ENCODE results near the gene GALNT4.
A peak's percentile ranks its signal among the peaks of the same experiment; 100 is the strongest.

The GALNT4 gene

DNA sequence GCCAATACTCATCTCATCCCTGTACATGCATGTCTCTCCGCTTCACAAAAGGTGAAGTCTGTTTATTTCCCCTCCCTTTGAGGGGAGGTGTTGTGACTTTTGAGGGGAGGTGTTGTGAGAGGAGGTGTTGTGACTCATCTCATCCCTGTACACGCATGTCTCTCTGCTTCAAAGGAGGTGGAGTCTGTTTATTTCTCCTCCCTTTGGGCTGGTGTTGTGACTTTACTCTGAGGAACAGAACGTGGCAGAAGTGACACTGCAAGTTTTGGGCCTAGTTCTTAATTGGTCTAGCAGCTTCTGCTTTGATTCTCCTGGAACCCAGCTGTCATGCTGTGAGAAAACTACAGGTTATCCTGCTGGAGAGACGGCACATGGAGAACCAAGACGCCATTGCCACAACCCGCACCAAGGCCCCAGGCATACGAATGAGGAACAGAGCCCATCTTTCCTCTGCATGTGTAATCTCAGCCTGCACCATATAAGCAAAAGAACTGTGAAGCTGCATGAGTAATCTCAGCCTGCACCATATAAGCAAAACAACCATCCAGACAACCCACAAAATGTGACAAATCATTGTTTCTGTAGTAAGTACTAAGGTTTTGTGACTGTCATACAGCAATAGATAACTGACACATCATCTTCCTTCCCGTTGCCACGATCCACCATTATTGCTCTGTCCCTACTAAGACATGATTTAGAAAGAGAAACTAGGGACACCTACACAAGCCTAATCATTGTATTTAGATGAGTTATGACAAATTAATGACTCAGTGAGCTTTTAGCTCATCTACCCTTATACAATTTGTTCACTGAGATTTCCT is 30.0 kb downstream of the GALNT4 start:
- H3K36me3 ChIP-seq (ENCODE audit: control insufficient read depth in 1 of 2, insufficient read depth in 2 of 2, low read length in 2 of 2), result peaks cover 0 to 7% of the 10 kb centered on the region in 2 donors
- H3K4me1 ChIP-seq (ENCODE audit: control insufficient read depth in 1 of 2, insufficient read depth in 2 of 2, low read length in 2 of 2), result peaks cover 23 to 41% of the 10 kb centered on the region in 2 donors
- H3K27me3 ChIP-seq (ENCODE audit: control insufficient read depth in 1 of 2, insufficient read depth in 2 of 2, low read length in 2 of 2), result no peaks in the 10 kb centered on the region
- no peaks in the 10 kb centered on the region for H3K9me3 ChIP-seq (ENCODE audit: control insufficient read depth in 1 of 2, low read length in 2 of 2)
- no peak overlapping the region for H3K27ac ChIP-seq (ENCODE audit: low read depth, low read length)
- no peak overlapping the region for H3K9ac ChIP-seq (ENCODE audit: low read depth in 1 of 2, low read length in 2 of 2)
- H3K4me3 ChIP-seq (ENCODE audit: low read depth in 1 of 2, low read length in 2 of 2), result no peak overlapping the region

DNA sequence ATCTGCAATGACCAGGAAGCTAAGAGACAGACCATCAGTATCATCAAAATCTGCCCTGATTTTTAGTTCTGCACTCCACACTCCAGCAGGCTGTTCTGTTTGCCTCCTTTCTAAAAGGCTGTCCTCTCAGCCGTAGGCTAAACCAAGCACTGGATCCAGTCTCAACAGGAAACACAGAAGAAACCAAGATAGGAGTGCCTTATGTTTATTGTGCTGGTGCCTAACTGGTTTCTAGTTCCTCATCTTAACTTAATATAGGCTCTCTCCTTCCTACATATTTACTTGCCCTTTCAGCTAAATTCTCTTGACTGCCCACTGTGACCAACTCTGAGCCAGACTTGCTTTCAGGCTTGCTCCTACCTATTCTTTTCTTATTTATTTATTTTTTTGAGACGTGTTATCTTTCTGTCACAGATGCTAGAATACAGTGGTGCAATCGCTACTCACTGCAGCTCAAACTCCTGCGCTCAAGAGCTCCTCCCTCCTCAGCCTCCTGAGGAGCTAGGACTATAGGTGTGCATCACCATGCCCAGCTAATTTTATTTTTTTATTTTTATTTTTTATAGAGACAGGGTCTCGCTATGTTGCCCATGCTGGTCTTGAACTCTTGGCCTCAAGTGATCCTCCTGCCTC is 30.8 kb downstream of the GALNT4 start:
- no peaks in the 10 kb centered on the region for H3K9me3 ChIP-seq (ENCODE audit: control insufficient read depth in 1 of 2, low read length in 2 of 2)
- H3K9ac ChIP-seq (ENCODE audit: low read depth in 1 of 2, low read length in 2 of 2), result peak overlapping the region in 1 of 2 donors; percentile 17
- H3K27me3 ChIP-seq (ENCODE audit: control insufficient read depth in 1 of 2, insufficient read depth in 2 of 2, low read length in 2 of 2), result no peaks in the 10 kb centered on the region
- H3K4me3 ChIP-seq (ENCODE audit: low read depth in 1 of 2, low read length in 2 of 2), result no peak overlapping the region
- H3K27ac ChIP-seq (ENCODE audit: low read depth, low read length), result no peak overlapping the region
- peaks cover 19 to 41% of the 10 kb centered on the region in 2 donors for H3K4me1 ChIP-seq (ENCODE audit: control insufficient read depth in 1 of 2, insufficient read depth in 2 of 2, low read length in 2 of 2)
- peaks cover 0 to 9% of the 10 kb centered on the region in 2 donors for H3K36me3 ChIP-seq (ENCODE audit: control insufficient read depth in 1 of 2, insufficient read depth in 2 of 2, low read length in 2 of 2)

DNA sequence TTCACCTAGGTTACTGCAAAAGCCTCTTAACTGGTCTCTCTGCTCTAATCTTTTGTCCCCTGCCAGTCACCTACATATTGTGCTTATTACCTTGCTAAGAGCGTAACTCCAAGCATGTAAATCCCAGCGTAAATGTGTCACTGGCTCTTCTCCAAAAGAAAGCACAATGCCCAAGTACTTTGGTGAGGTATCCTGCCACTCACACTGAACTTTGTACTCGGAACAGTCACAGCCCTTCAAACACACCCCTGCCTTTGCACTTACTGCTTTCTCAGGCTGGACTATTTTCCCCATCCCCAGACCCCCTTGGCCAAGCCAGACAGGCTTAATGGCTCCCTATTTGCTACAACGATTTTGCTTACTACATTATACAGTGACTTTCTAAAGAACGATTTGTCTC is 31.7 kb downstream of the GALNT4 start:
- H3K4me1 ChIP-seq (ENCODE audit: control insufficient read depth in 1 of 2, insufficient read depth in 2 of 2, low read length in 2 of 2), result peaks cover 19 to 33% of the 10 kb centered on the region in 2 donors
- H3K9ac ChIP-seq (ENCODE audit: low read depth in 1 of 2, low read length in 2 of 2), result peak overlapping the region; percentile 17 to 45
- H3K27me3 ChIP-seq (ENCODE audit: control insufficient read depth in 1 of 2, insufficient read depth in 2 of 2, low read length in 2 of 2), result no peaks in the 10 kb centered on the region
- peak overlapping the region; percentile 8 to 45 for H3K4me3 ChIP-seq (ENCODE audit: low read depth in 1 of 2, low read length in 2 of 2)
- peak overlapping the region; percentile 6 for H3K27ac ChIP-seq (ENCODE audit: low read depth, low read length)
- no peaks in the 10 kb centered on the region for H3K9me3 ChIP-seq (ENCODE audit: control insufficient read depth in 1 of 2, low read length in 2 of 2)
- H3K36me3 ChIP-seq (ENCODE audit: control insufficient read depth in 1 of 2, insufficient read depth in 2 of 2, low read length in 2 of 2), result peaks cover 0 to 9% of the 10 kb centered on the region in 2 donors

DNA sequence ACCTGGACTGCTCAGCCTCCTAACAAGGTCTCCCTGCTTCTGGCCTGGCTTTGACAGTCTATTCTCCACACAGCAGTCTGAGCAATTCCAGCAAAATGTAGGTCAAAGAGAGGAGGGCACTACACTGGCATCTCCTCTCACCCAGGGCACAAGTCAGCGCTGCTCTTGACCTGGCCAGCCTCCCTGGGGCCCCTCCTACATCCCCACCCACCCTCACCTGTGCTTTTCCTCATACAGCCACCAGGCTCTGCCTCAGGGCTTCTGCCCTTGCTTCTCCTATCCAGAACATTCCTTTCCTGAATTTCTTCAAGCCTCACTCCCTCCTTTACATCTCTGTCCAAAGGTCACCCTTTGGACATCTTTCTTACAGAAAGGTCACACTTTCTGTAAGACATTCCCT is 33.7 kb downstream of the GALNT4 start:
- Histone ChIP-seq H3K9ac (ENCODE audit: low read depth in 1 of 2, low read length in 2 of 2) (no peak overlapping the region), H3K4me1 (ENCODE audit: control insufficient read depth in 1 of 2, insufficient read depth in 2 of 2, low read length in 2 of 2) (peaks cover 15 to 18% of the 10 kb centered on the region in 2 donors), H3K36me3 (ENCODE audit: control insufficient read depth in 1 of 2, insufficient read depth in 2 of 2, low read length in 2 of 2) (peaks cover 3 to 17% of the 10 kb centered on the region in 2 donors), H3K27me3 (ENCODE audit: control insufficient read depth in 1 of 2, insufficient read depth in 2 of 2, low read length in 2 of 2) (no peaks in the 10 kb centered on the region), H3K9me3 (ENCODE audit: control insufficient read depth in 1 of 2, low read length in 2 of 2) (no peaks in the 10 kb centered on the region), H3K27ac (ENCODE audit: low read depth, low read length) (no peak overlapping the region), H3K4me3 (ENCODE audit: low read depth in 1 of 2, low read length in 2 of 2) (no peak overlapping the region)

DNA sequence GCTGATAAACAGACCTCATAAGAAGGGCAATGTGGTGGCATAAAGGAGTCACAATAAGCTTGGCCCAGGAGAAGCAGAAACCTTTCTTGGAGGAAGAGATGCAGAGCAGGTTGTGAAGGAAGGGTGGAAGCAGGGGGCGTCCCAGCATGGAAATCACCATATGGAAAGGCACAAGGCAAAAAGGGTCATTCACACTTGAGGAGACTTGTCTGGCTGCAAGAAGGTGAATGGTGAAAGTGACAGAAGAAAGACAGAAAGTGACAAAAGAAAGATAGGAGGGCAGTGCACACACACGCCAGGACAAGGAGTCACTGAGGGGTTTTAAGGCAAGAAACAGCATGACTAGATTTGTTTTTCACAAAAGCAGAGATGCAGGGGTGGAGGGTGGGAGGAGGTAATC is 38.3 kb downstream of the GALNT4 start:
- Histone ChIP-seq H3K4me3 (ENCODE audit: low read depth in 1 of 2, low read length in 2 of 2) (no peak overlapping the region), H3K36me3 (ENCODE audit: control insufficient read depth in 1 of 2, insufficient read depth in 2 of 2, low read length in 2 of 2) (peaks cover 3 to 17% of the 10 kb centered on the region in 2 donors), H3K9ac (ENCODE audit: low read depth in 1 of 2, low read length in 2 of 2) (no peak overlapping the region), H3K9me3 (ENCODE audit: control insufficient read depth in 1 of 2, low read length in 2 of 2) (no peaks in the 10 kb centered on the region), H3K27ac (ENCODE audit: low read depth, low read length) (no peak overlapping the region), H3K4me1 (ENCODE audit: control insufficient read depth in 1 of 2, insufficient read depth in 2 of 2, low read length in 2 of 2) (no peaks in the 10 kb centered on the region), H3K27me3 (ENCODE audit: control insufficient read depth in 1 of 2, insufficient read depth in 2 of 2, low read length in 2 of 2) (no peaks in the 10 kb centered on the region)

DNA sequence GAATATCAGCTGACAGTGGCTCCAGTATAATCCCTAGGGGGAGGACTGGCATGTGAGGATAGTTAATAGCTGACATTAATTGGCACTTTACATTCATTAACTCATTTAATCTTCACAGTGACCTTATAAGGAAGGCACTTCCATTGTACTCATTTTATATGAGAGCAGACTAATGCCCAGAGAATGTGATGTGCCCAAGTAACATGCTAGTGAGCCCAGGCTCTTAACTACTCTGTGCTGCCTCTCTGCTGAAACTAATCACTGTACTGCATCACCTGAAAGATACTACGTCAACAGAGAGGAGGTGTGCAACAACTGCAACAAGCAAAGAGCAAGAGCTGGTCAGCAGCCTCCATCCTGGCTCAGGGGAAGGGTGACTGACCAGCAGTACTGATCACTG is 40.1 kb downstream of the GALNT4 start:
- peaks cover 0 to 2% of the 10 kb centered on the region in 2 donors for H3K4me1 ChIP-seq (ENCODE audit: control insufficient read depth in 1 of 2, insufficient read depth in 2 of 2, low read length in 2 of 2)
- no peaks in the 10 kb centered on the region for H3K27me3 ChIP-seq (ENCODE audit: control insufficient read depth in 1 of 2, insufficient read depth in 2 of 2, low read length in 2 of 2)
- H3K4me3 ChIP-seq (ENCODE audit: low read depth in 1 of 2, low read length in 2 of 2), result no peak overlapping the region
- H3K9ac ChIP-seq (ENCODE audit: low read depth in 1 of 2, low read length in 2 of 2), result no peak overlapping the region
- H3K27ac ChIP-seq (ENCODE audit: low read depth, low read length), result no peak overlapping the region
- H3K36me3 ChIP-seq (ENCODE audit: control insufficient read depth in 1 of 2, insufficient read depth in 2 of 2, low read length in 2 of 2), result peaks cover 3 to 11% of the 10 kb centered on the region in 2 donors
- H3K9me3 ChIP-seq (ENCODE audit: control insufficient read depth in 1 of 2, low read length in 2 of 2), result no peaks in the 10 kb centered on the region

DNA sequence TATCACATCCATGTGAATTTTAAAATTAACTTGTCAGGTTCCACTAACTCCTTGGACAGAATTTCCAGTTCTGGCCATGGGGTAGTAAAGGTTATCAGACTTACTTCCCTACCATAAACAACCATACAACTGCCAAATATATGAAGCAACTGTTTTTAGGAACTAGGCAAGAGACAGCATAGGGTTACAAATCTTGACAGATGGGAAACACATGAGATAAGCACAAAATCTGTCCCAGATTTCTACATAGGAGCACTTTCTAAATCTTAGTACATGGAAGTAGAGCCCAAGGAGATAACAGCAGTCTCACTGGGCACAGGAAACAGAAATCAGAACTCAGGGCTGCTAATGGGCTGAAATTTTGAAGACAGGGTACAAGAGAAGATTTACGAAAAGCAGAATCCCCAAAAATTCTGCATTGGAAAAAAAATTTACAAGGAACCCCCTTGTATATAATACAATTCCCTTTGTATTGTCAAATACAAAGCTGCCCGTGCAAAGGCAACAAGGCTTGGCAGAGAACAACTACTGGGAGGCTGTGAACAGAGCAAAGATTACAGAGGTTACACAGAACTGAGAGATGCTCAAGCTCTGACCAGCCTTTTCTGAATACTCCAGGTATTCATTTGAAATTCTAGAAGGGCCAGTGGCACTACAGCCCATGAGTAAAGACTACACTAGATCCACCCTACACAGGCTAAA is 43.2 kb downstream of the GALNT4 start:
- H3K9ac ChIP-seq (ENCODE audit: low read depth in 1 of 2, low read length in 2 of 2), result no peak overlapping the region
- H3K36me3 ChIP-seq (ENCODE audit: control insufficient read depth in 1 of 2, insufficient read depth in 2 of 2, low read length in 2 of 2), result peaks cover 0 to 4% of the 10 kb centered on the region in 2 donors
- H3K4me3 ChIP-seq (ENCODE audit: low read depth in 1 of 2, low read length in 2 of 2), result no peak overlapping the region
- H3K27ac ChIP-seq (ENCODE audit: low read depth, low read length), result no peak overlapping the region
- H3K4me1 ChIP-seq (ENCODE audit: control insufficient read depth in 1 of 2, insufficient read depth in 2 of 2, low read length in 2 of 2), result peaks cover 0 to 3% of the 10 kb centered on the region in 2 donors
- no peaks in the 10 kb centered on the region for H3K27me3 ChIP-seq (ENCODE audit: control insufficient read depth in 1 of 2, insufficient read depth in 2 of 2, low read length in 2 of 2)
- no peaks in the 10 kb centered on the region for H3K9me3 ChIP-seq (ENCODE audit: control insufficient read depth in 1 of 2, low read length in 2 of 2)

DNA sequence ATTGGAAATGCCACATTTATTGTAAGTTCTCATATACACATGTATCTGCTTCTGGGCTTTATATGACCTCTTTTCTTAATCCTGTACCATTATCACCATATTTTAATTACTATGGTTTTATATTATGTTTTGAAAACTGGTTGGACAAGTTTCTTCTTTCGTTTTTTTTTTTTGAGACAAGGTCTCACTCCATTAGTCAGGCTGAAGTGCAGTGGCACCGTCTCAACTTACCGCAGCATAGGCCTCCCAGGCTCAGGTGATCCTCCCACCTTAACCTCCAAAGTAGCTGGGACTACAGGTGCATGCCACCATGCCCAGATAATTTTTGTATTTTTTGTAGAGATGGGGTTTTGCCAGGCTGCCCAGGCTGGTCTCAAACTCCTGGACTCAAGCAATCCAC is 44.6 kb downstream of the GALNT4 start:
- Histone ChIP-seq H3K4me1 (ENCODE audit: control insufficient read depth in 1 of 2, insufficient read depth in 2 of 2, low read length in 2 of 2) (peaks cover 3% of the 10 kb centered on the region in 2 donors), H3K27me3 (ENCODE audit: control insufficient read depth in 1 of 2, insufficient read depth in 2 of 2, low read length in 2 of 2) (no peaks in the 10 kb centered on the region), H3K9ac (ENCODE audit: low read depth in 1 of 2, low read length in 2 of 2) (no peak overlapping the region), H3K36me3 (ENCODE audit: control insufficient read depth in 1 of 2, insufficient read depth in 2 of 2, low read length in 2 of 2) (no peaks in the 10 kb centered on the region), H3K9me3 (ENCODE audit: control insufficient read depth in 1 of 2, low read length in 2 of 2) (no peaks in the 10 kb centered on the region), H3K4me3 (ENCODE audit: low read depth in 1 of 2, low read length in 2 of 2) (no peak overlapping the region), H3K27ac (ENCODE audit: low read depth, low read length) (no peak overlapping the region)

DNA sequence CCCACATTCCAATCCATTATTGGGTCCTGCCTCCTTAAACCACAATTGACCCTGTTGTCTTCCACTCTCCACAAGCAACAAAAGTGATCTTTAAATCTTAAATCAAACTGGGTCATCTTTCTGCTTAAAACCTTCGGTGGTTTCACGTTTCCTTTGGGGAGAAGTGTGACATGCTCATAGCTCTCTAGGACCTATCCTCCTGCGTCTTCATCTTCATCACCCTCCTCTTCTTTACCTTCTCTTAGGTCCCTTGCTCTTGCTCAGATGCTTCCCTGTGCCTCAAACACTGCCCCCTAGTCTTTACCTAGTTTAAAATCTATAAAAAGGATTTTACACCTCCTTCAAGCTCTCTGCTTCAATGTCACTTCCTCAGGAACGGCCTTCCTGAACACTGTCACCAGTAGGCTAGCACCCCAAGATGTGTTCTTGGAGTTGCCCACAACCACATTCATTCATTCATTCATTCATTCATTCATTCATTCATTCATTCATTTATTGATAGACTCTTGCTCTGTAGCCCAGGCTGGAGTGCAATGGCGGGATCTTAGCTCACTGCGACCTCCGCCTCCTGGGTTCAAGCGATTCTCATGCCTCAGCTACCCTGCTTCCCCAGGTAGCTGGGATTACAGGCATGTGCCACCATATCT is 46.8 kb downstream of the GALNT4 start:
- no peak overlapping the region for H3K27ac ChIP-seq (ENCODE audit: low read depth, low read length)
- no peaks in the 10 kb centered on the region for H3K9me3 ChIP-seq (ENCODE audit: control insufficient read depth in 1 of 2, low read length in 2 of 2)
- no peaks in the 10 kb centered on the region for H3K27me3 ChIP-seq (ENCODE audit: control insufficient read depth in 1 of 2, insufficient read depth in 2 of 2, low read length in 2 of 2)
- peaks cover 3 to 10% of the 10 kb centered on the region in 2 donors for H3K4me1 ChIP-seq (ENCODE audit: control insufficient read depth in 1 of 2, insufficient read depth in 2 of 2, low read length in 2 of 2)
- H3K9ac ChIP-seq (ENCODE audit: low read depth in 1 of 2, low read length in 2 of 2), result no peak overlapping the region
- H3K4me3 ChIP-seq (ENCODE audit: low read depth in 1 of 2, low read length in 2 of 2), result no peak overlapping the region
- H3K36me3 ChIP-seq (ENCODE audit: control insufficient read depth in 1 of 2, insufficient read depth in 2 of 2, low read length in 2 of 2), result no peaks in the 10 kb centered on the region
